H1 (cell line): ENCODE data around the gene EPHB1. TPM values are rescaled to one million over a fixed set of nuclear protein-coding genes. Genes with fewer than 3 reads are reported as not detected.

Experiments
- CHD7 ChIP-seq: fragments of 300-600 bp; sonication (generic); IDR thresholded peaks from 2 replicates; pipeline ENCODE4 v1.7.1; 2012; ENCODE audit warnings: low read length, moderate library complexity, mild to moderate bottlenecking, inconsistent platforms; ENCODE audit not compliant: insufficient replicate concordance
- NRF1 ChIP-seq: IDR thresholded peaks from 2 replicates; pipeline ENCODE4 v1.6.1; 2011; ENCODE audit warnings: mild to moderate bottlenecking, low read depth, low read length, improper control_type of control experiment
- YY1 ChIP-seq: IDR thresholded peaks from 2 replicates; pipeline ENCODE4 v1.6.1; 2011; ENCODE audit warnings: low read depth, mild to moderate bottlenecking, low read length
- polyA plus RNA-seq, 7 experiments: library from polyadenylated mRNA; depleted of rRNA in 3 of 7; stranded (reverse) in 5 of 7; unstranded in 2 of 7; fragments of >200 nt in 5 of 7; fragments of 200-250 nt in 2 of 7; gene quantifications; 1 replicate in 5 of 7; 2 replicates in 1 of 7; 4 replicates in 1 of 7; pipeline versions ENCODE4 v1.2.1 to v1.2.3, GENCODE V29; 2011 to 2013; ENCODE audit warnings: missing spikeins in 2 of 7, mixed read lengths in 2 of 7
- total RNA-seq: library from RNA; stranded (reverse); fragmentation: NEBNext Ultra II Directional; extraction: Animal tissue kit (Norgen Biotek cat#: 25700); gene quantifications from 2 replicates; pipeline ENCODE4 v1.2.1, GENCODE V29; 2021

The EPHB1 gene
- total and polyA plus RNA-seq, 2 of the 8 experiments (the other 6 are each of a cell fraction or from before 2014, with no cell fraction given) = 3.5 to 5.9 TPM

- TF ChIP-seq CHD7 (no peak), YY1 (no peak), NRF1 (no peak)
Measured at GRCh38 chr3:135038186-135038585, 243.1 kb downstream of the EPHB1 start (continued).
